HG02678 (cell line): Measurements from ENCODE around the gene VCX2.
"Not testable (repeated sequence)": the region's sequence is repeated elsewhere in the genome, so short reads cannot be mapped to it uniquely, and the experiment has no call there.

ENCODE experiments used
- ATAC-seq: cut with Tn5 transposase; IDR thresholded peaks from one replicate; pipeline ENCODE4 v1.9.1; 2021; ENCODE audit warnings: mild to moderate bottlenecking, moderate library complexity; ENCODE audit not compliant: unreplicated experiment

The VCX2 gene

GRCh38 chrX:8171169-8171568 is at the start of gene VCX2:
VCX2 (minus strand) TSS chrX:8171267; CDS start chrX:8170643, 624 bp downstream.
- not testable (repeated sequence) for ATAC-seq

- no peak for ATAC-seq
These were observed 33.9 kb upstream of the VCX2 start for GRCh38 chrX:8204943-8205342.

- no peak for ATAC-seq
These were observed 33.3 kb upstream of the VCX2 start for GRCh38 chrX:8204169-8204935.

GRCh38 chrX:8201896-8202331 is 30.8 kb upstream of the VCX2 start:
- ATAC-seq = no peak

GRCh38 chrX:8196776-8197175 is 25.7 kb upstream of the VCX2 start:
- ATAC-seq = no peak

GRCh38 chrX:8194216-8194615 is 23.1 kb upstream of the VCX2 start:
- no peak for ATAC-seq

- no peak for ATAC-seq
These were observed 21.2 kb upstream of the VCX2 start for GRCh38 chrX:8192276-8192675.

- ATAC-seq = no peak
These were observed 20.0 kb upstream of the VCX2 start for GRCh38 chrX:8191022-8191421.

- ATAC-seq = no peak
These were observed 19.3 kb upstream of the VCX2 start for GRCh38 chrX:8190341-8190830.

- no peak for ATAC-seq
These were observed 18.2 kb upstream of the VCX2 start for GRCh38 chrX:8189096-8189830.

- ATAC-seq = no peak
These were observed 12.3 kb upstream of the VCX2 start for GRCh38 chrX:8183346-8183745.

GRCh38 chrX:8179656-8180055 is 8.6 kb upstream of the VCX2 start:
- no peak for ATAC-seq

- ATAC-seq = not testable (repeated sequence)
These were observed 17.1 kb downstream of the VCX2 start for GRCh38 chrX:8154011-8154410.

- ATAC-seq = no peak
These were observed 23.8 kb downstream of the VCX2 start for GRCh38 chrX:8147226-8147625.

GRCh38 chrX:8144925-8145324 is 26.1 kb downstream of the VCX2 start:
- no peak for ATAC-seq

- ATAC-seq = no peak
These were observed 29.2 kb downstream of the VCX2 start for GRCh38 chrX:8141896-8142295.

- ATAC-seq = no peak
These were observed 29.9 kb downstream of the VCX2 start for GRCh38 chrX:8140986-8141744.

GRCh38 chrX:8139716-8140115 is 31.4 kb downstream of the VCX2 start:
- no peak for ATAC-seq

- ATAC-seq = no peak
These were observed 32.8 kb downstream of the VCX2 start for GRCh38 chrX:8138252-8138651.

GRCh38 chrX:8126648-8127047 is 44.4 kb downstream of the VCX2 start:
- no peak for ATAC-seq

GRCh38 chrX:8126092-8126491 is 45.0 kb downstream of the VCX2 start:
- ATAC-seq = no peak
